NOMO-1 treated with DMSO at 0.1 percent for 48 hours (cell line): ENCODE data around the gene LRRC63.
"Not testable (repeated sequence)": the region's sequence is repeated elsewhere in the genome, so short reads cannot be mapped to it uniquely, and the experiment has no call there.

Experiments
- DNase-seq: peaks from one replicate; lab custom pipeline; 2025; ENCODE audit not compliant: unreplicated experiment; lab: John Stamatoyannopoulos, UW

The LRRC63 gene

DNA sequence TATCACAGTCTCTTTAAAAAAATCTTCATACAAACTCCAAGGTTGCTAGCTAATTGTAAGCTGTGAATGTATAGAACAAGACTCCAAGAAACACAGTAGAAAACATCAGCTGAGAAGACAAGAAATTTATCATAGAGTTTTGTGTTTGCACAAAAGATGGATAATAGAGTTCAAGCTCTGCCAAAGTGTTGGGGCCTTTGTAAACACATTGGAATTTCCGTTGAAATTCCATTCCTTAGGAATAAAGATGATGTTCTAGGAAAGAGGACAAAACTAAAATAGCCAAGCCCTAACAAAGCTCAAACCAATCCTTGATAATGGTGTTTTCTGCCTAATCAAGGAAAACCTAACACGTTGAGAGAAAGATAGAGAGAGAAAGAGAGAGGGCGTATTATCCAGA is 20.6 kb downstream of the LRRC63 start:
- no peak for DNase-seq

DNA sequence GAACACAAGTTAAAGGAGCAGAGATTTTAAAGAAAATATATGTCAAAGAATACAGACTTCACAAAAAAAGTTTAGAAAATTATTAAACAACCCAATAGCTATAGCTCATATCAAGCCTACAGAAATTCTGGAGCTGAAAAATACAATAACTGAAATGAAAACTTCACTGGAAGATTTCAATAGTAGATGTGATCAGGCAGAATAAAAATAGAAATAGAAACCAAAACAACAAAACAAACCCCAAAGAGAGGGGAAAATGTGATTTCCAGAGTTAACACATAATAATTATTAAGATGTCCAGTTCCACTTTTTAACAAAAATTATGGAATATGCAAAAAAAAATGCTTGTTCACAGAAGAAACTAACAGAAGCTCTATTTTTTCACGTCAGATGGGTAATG is 23.6 kb downstream of the LRRC63 start:
- DNase-seq, result no peak

- no peak for DNase-seq
These were observed 53.6 kb downstream of the LRRC63 start for GRCh38 chr13:46265292-46265691.

GRCh38 chr13:46267166-46267565 is 55.4 kb downstream of the LRRC63 start:
- no peak for DNase-seq

DNA sequence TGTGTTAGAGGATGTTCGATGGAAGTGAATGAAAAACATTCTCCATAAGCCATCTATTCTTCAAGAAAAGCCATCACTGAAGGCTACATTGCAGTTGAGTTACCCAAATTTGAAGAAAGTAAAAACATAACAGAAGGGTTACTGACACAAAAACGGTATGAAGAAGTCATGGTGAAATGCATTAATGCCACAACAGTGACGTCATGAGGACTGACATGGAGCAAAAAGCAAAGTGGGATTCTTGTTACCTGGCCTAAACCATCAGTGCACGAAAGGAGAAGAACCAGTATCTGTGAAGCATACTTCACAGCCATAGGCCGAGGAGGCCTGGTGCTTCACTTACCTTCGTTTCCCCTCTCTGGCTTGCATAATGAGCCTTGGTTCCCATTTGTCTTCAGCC is 58.7 kb downstream of the LRRC63 start:
- DNase-seq, result no peak

- DNase-seq, result no peak
These were observed 62.5 kb downstream of the LRRC63 start for GRCh38 chr13:46274094-46274698.

- DNase-seq, result no peak
These were observed 66.7 kb downstream of the LRRC63 start for GRCh38 chr13:46278474-46278873.

DNA sequence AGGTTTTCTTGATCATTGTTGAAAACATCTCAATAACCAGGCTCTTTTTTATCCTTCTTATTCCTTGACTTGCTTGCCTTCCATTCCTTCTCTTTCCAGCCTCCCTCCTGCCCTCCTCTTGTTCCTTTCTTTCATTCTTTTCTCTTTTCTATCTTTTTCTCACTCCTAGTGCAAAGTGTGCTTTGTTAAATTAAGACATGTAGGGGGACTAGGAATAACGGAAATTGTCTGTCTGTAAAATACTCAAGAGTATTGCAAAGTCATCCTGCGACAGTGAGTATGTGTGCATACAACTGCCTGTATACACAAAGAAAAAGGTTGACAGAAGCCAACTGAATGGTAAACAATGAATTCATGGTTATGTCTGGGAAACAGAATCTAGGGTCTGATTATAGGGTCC is 70.1 kb downstream of the LRRC63 start:
- no peak for DNase-seq

- not testable (repeated sequence) for DNase-seq
These were observed 72.4 kb downstream of the LRRC63 start for GRCh38 chr13:46283912-46284824.

- no peak for DNase-seq
These were observed 75.2 kb downstream of the LRRC63 start for GRCh38 chr13:46286972-46287371.

DNA sequence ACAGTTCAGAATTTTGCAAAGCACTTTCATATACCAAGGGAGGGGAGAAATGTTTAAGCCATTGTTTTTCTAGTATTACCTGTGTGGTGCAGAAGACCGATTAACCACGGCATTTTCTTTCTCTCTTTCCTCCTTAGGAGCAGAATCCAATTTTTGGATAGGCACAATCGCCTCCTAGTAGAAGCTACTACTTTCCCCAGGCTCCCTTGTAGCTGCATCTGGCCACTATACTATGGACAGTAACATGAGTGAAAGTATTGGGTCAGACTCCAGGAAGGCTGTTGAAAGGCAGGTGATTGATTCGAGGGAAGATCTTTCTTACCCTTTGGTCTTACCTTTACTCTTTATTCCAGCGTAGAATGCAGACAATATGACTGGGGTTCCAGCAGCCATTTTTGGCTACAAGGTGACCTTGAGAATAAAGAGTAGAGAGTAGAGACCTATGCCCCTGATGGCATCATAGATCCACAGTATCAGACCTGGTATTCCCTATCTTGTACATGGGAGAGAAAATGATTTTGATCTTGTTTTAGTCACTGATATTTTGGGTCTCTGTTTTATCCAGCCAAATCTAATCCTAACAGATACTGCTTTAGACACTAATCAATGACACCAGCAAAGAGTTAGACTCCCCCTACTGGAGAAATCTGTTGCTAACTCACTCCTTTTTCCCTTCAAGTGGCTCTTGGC is 77.0 kb downstream of the LRRC63 start:
- DNase-seq, result peak; percentile 71

DNA sequence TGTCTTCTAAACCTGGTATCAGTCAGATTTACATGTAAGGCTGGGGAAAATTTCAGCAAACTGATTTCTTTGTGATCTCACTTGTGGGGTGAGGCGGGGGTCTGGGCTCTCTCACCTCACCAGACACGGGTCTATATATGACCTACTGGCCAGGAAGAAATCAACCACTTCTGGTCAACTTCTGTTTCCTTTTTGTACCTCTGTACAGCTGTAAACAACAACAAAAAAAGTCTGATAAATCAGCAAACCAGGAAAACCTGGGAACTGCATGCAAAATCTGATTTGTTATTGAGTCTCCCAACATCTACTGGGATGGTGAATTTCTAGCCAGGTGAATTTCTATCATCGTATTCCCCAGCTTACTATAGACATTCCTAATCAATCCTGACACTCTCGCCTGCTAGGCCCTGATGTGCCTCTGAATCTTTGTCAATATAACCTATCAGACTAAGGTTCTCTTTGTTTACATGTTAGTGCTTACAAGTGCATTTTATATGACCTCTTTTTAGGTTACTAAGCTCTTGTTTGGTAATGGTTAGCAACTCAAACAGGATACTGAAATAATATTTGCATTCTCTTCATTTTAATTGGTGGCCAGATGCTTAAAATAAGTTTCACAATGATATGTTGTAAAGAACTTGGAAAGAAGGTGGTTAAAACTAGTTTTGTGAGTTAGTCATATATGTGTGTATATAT is 77.7 kb downstream of the LRRC63 start:
- no peak for DNase-seq

DNA sequence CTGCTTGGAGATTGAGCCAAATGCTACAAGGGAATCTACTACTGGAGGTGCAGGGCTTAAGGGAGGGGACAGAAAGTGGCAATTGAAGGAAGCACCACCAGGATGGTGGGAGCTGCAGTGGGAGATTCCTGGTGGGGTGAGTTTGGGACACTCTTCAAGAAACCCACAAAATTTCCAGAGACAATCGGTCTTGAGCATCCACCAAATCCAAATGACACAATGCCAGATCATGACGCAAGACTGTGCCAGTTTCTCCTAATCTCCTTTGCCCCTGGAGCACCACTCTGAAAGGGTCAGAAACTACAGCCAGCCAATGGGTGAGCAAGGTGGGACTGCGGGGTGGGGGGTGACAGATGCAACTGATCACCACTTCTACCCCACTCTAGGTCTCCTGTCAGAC is 78.7 kb downstream of the LRRC63 start:
- no peak for DNase-seq

DNA sequence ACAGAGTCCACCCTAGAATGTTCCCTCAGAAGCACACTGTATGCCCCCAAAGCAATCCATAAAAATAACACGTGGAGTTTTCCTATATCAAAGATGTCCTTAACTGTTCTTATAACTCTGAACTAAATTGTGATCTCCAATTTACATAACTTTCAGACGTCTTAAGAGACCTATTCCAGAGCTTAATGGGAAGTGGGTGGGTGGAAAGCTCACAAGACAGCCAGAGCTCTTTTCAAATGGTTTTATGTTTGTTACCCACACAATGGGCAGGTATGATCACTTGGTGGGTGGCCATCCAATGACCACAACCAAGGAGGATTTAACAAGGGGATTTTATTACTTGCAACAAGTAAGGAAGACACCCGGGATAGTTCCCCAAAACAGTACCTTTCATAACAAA is 81.7 kb downstream of the LRRC63 start:
- no peak for DNase-seq

- peak; percentile 95 for DNase-seq
These were observed 83.9 kb downstream of the LRRC63 start for GRCh38 chr13:46295491-46296114.

DNA sequence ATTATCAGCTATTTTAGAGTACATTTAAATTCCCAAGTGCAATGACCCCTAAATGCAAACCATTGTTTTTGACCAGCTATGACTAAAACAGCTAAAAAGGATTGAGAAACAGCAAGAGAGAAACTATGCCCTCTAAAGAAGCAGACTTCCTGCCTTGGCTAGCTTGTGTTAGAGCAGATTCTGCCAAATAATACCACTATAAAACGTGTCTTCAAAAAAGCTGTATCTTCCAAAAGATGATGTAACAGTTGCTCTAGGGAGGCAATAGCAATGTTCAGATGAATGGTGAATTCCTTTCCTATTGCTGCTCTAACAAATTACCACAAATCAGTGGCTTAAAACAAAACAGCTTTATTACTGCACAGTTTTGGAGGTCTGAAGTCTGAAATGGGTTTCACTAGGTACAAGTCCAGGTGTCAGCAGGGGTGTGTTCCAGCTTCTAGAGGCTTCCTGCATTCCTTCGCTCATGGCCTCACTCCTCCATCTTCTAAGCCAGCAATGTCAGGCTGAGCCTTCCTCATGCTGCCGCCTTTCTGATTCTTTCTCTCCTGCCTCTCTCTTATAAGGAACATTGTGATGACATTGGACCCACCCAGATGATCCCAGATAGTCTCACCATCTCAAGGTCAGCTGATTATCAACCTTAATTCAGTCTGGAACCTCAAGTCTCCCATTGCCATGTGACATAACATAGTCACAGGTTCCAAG is 84.5 kb downstream of the LRRC63 start:
- DNase-seq, result peak; percentile 89

DNA sequence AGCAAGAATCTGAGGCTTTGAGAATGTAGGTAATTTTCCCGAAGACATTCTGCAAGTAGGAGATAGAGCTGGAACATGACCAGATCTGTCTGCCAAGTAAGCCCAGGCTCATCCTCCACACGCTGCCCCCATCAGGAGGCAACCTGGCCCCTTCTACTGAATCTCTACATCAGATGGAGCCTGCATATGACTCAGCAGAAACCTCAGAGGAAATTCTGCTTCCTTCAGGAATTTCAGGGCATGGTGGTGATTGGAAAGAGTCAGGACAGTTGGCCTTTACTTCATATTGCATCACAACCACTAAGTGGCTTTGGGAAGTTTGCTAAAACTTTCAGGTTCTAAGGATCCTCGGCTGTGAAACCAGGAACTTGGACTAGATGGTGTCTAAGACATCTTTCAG is 85.2 kb downstream of the LRRC63 start:
- no peak for DNase-seq

GRCh38 chr13:46297361-46297811 is 85.7 kb downstream of the LRRC63 start:
- DNase-seq, result no peak

DNA sequence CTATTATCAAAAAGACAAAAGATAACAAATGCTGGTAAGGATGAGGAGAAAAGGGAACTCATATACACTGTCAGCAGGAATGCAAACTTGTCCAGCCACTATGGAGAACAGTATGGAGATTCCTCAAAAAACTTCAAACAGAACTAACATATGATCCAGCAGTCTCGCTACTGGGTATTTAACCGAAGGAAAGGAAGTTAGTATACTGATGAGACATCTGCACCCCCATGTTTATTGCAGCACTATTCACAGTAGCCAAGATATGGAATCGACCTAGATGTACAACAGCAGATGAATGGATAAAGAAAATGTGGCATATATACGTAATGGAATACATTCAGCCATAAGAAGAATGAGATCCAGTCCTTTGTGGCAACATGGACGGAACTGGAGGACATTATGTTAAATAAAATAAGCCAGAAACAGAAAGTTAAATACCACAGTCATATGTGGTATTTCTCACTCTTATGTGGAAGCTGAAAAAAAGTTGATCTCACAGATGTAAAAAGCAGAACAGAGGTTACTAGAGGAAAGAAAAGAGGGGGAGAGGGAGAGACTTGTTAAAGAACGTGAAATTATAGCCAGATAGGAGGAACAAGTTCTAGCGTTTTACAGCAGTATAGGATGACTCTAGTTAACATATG is 92.1 kb downstream of the LRRC63 start:
- DNase-seq, result peak; percentile 81

DNA sequence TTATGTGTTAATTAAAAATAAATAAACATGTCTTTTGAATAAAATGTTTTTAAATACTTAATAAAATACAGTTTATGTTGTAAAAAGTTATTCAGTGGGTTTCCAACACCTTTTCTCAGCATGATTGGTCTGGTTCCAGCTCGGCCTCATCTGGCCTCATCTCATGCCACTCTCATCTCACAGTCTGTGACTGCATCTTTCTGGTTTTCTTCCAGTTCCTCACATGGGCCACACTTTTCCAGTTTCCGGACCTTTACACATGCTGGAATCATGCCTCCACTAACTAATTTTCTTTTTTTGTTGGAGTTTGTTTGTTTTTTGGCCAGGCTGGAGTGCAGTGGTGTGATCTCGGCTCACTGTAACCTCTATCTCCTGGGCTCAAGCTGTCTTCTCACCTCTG is 92.8 kb downstream of the LRRC63 start:
- no peak for DNase-seq
